NB4 (cell line): ENCODE data around the gene DAZAP1.
"Not testable (repeated sequence)": the region's sequence is repeated elsewhere in the genome, so short reads cannot be mapped to it uniquely, and the experiment has no call there.

ENCODE experiments used
- CTCF ChIP-seq: IDR thresholded peaks from one replicate; pipeline ENCODE4 v1.5.1; 2012; ENCODE audit warnings: low read depth, low read length
- MYC ChIP-seq: IDR thresholded peaks from 2 replicates; pipeline ENCODE4 v1.6.1; 2011; ENCODE audit warnings: low read depth, low read length
- POLR2A ChIP-seq: IDR thresholded peaks from 2 replicates; pipeline ENCODE4 v1.6.1; 2011; ENCODE audit warnings: mild to moderate bottlenecking; ENCODE audit not compliant: insufficient read length; ENCODE audit errors: extremely low read depth

- not testable (repeated sequence) for TF ChIP-seq CTCF, POLR2A, MYC
Observed at GRCh38 chr19:1420085-1420484, 12.7 kb downstream of the DAZAP1 start.
